SU-DHL-6 (cell line): ENCODE data around the gene CRADD.

Experiments used
- H2AFZ ChIP-seq: fragments of 200-600 bp; sonication (generic); 2 replicates; pipeline ENCODE4 v1.6.1; 2014; ENCODE audit warnings: low read depth, mild to moderate bottlenecking, moderate library complexity, mixed read lengths, antibody characterized with exemption, low read length; ENCODE audit not compliant: severe bottlenecking
- H3F3A ChIP-seq: fragments of 200-600 bp; shearing (Covaris generic); 2 replicates; pipeline ENCODE4 v1.6.0; 2016; ENCODE audit warnings: antibody characterized with exemption, mild to moderate bottlenecking; ENCODE audit not compliant: insufficient read depth
- H3K27ac ChIP-seq: fragments of 200-600 bp; sonication (generic); 2 replicates; pipeline ENCODE4 v1.5.1; 2016; ENCODE audit warnings: low read depth, mild to moderate bottlenecking, low read length, moderate library complexity, mixed read lengths
- H3K27me3 ChIP-seq: fragments of 200-600 bp; sonication (generic), shearing (Covaris generic); 2 replicates; pipeline ENCODE4 v1.6.0; 2014; ENCODE audit warnings: mild to moderate bottlenecking, low read length
- H3K36me3 ChIP-seq: fragments of 200-600 bp; sonication (generic); 2 replicates; pipeline ENCODE4 v1.6.1; 2014; ENCODE audit warnings: mild to moderate bottlenecking, low read length, mixed read lengths
- H3K4me2 ChIP-seq: fragments of 300-600, 200-600 bp; shearing (Covaris generic), sonication (generic); 2 replicates; pipeline ENCODE4 v1.6.0; 2014; ENCODE audit warnings: low read length, low read depth, mild to moderate bottlenecking; ENCODE audit not compliant: poor library complexity, severe bottlenecking
- H3K4me3 ChIP-seq: fragments of 200-600 bp; sonication (generic); 2 replicates; pipeline ENCODE4 v1.5.1; 2014; ENCODE audit warnings: antibody characterized with exemption, low read length, mild to moderate bottlenecking, mixed read lengths; ENCODE audit not compliant: insufficient read depth, poor library complexity, severe bottlenecking
- H3K79me2 ChIP-seq: fragments of 200-600 bp; sonication (generic); 2 replicates; pipeline ENCODE4 v1.6.1; 2014; ENCODE audit warnings: mild to moderate bottlenecking, low read length, moderate library complexity; ENCODE audit not compliant: insufficient read depth
- H3K9ac ChIP-seq: fragments of 200-600 bp; sonication (generic); 2 replicates; pipeline ENCODE4 v1.7.0; 2014; ENCODE audit warnings: mild to moderate bottlenecking, low read length
- H3K9me2 ChIP-seq: fragments of 200-600 bp; sonication (generic); replicated peaks from 2 replicates; pipeline ENCODE4 v1.6.1; 2014; ENCODE audit warnings: low read length; ENCODE audit not compliant: insufficient read depth
- H3K9me3 ChIP-seq: fragments of 200-600 bp; sonication (generic); 2 replicates; pipeline ENCODE4 v1.6.1; 2014; ENCODE audit warnings: low read length, mixed read lengths; ENCODE audit not compliant: insufficient read depth
- H4K20me1 ChIP-seq: fragments of 200-600 bp; sonication (generic); 2 replicates; pipeline ENCODE4 v1.6.1; 2014; ENCODE audit warnings: low read depth, mild to moderate bottlenecking, antibody characterized with exemption, low read length, moderate library complexity, mixed read lengths
- EZH2phosphoT487 ChIP-seq: fragments of 200-600 bp; sonication (generic), shearing (Covaris generic); conservative IDR thresholded peaks from 2 replicates; pipeline ENCODE4 v1.6.1; 2018; ENCODE audit warnings: mild to moderate bottlenecking, antibody characterized with exemption, low read length, moderate library complexity, mixed read lengths
- TF ChIP-seq, protein P1 (sequence below): fragments of 200-600 bp; sonication (generic); IDR thresholded peaks from one replicate; pipeline ENCODE4 v1.5.1; 2017; ENCODE audit warnings: antibody characterized with exemption, mild to moderate bottlenecking, low read length, moderate library complexity; ENCODE audit not compliant: insufficient read depth, poor library complexity, severe bottlenecking

CRADD gene

DNA sequence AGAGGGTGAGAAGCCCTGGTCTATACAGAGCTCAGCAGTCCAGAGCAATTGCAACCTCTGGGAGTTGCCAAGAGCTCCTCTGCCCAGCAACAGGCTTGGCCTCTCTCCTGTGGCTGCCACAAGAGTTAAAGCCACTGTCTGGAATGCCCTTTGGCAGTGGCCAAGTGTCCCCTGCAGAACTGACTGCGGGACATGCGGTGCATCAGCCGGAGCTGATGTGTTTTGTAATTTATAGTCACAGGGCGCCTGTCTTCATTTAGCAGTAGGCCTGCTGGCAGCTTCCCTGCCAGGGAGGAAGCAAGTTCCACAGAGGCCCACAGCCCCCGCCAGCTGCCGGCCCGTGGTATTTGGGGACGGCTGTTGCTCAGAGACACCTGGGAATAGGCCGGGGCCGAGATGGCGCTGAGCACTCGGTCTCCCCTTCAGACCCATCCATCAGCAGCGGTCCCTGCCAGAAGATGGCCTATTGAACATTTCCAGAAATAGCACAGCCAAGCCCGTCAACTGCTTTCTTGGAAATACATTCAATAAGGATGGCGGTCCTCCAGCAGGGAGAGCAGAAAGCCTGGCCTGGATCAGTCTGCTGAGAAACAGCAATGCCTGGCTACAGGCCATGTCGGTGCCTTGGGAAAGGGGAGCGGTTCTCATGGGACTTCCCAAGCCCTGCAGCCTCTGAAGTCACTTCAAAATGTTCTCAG, 217.4 kb downstream of the CRADD start:
- Histone ChIP-seq H3K4me3 (no peak overlapping the region), H3K4me2 (no peak overlapping the region)
- TF ChIP-seq, protein P1, sequence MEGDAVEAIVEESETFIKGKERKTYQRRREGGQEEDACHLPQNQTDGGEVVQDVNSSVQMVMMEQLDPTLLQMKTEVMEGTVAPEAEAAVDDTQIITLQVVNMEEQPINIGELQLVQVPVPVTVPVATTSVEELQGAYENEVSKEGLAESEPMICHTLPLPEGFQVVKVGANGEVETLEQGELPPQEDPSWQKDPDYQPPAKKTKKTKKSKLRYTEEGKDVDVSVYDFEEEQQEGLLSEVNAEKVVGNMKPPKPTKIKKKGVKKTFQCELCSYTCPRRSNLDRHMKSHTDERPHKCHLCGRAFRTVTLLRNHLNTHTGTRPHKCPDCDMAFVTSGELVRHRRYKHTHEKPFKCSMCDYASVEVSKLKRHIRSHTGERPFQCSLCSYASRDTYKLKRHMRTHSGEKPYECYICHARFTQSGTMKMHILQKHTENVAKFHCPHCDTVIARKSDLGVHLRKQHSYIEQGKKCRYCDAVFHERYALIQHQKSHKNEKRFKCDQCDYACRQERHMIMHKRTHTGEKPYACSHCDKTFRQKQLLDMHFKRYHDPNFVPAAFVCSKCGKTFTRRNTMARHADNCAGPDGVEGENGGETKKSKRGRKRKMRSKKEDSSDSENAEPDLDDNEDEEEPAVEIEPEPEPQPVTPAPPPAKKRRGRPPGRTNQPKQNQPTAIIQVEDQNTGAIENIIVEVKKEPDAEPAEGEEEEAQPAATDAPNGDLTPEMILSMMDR: no peak
- TF ChIP-seq EZH2phosphoT487: no peak

DNA sequence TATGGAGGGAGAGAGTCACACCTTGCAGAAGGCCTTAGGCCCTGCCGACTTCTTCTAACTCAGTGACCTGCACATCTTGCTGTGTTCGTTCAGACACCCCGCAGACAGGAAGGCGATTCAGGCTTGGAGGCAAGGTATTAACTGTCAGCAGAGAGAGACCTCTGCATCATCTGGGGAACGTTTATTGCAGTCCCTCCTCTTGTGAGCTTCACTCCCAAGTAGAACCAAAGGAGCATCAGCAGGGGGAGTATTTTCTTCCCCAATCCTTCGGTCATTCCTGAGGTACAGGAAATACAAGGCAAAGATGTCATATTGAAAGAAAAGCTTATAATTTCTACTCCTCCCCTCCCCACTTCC, 217.9 kb downstream of the CRADD start:
- H3K27me3 ChIP-seq: no peaks in the 10 kb centered on the region
- H3K9ac ChIP-seq: no peak overlapping the region
- no peaks in the 10 kb centered on the region for H3F3A ChIP-seq
- no peaks in the 10 kb centered on the region for H3K9me2 ChIP-seq
- H3K27ac ChIP-seq: no peak overlapping the region
- H2AFZ ChIP-seq: no peak overlapping the region
- H3K36me3 ChIP-seq: no peaks in the 10 kb centered on the region
- H3K4me3 ChIP-seq: no peak overlapping the region
- H3K79me2 ChIP-seq: no peaks in the 10 kb centered on the region
- no peaks in the 10 kb centered on the region for H3K9me3 ChIP-seq
- TF ChIP-seq EZH2phosphoT487: no peak
- H4K20me1 ChIP-seq: no peaks in the 10 kb centered on the region
- no peak overlapping the region for H3K4me2 ChIP-seq

More for the DNA sequence above, 217.4 kb downstream of the CRADD start:
- no peaks in the 10 kb centered on the region for H3K9me3 ChIP-seq
- H3F3A ChIP-seq: no peaks in the 10 kb centered on the region
- no peaks in the 10 kb centered on the region for H3K79me2 ChIP-seq
- no peak overlapping the region for H3K9ac ChIP-seq
- H4K20me1 ChIP-seq: no peaks in the 10 kb centered on the region
- H3K27ac ChIP-seq: no peak overlapping the region
- no peaks in the 10 kb centered on the region for H3K27me3 ChIP-seq
- H3K36me3 ChIP-seq: no peaks in the 10 kb centered on the region
- H2AFZ ChIP-seq: no peak overlapping the region
- no peaks in the 10 kb centered on the region for H3K9me2 ChIP-seq

DNA sequence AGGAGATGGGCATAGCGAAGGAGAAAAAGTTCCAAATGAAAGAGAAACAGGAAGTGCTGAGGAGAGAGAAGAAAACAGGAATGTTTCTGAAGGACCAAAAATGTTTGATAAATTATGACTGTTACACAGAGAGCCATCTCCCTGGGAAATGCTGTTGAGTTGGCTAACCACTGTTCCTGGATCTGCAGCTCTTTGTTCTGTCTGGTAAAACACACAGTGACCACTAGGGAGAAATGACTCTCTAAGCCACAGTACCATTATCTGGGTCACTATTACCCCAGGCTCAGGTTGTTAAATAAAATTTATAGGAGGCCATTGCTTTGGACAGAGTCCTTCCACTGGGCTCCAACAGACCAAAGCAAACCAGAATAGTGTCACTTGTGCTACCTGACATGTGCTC, 219.3 kb downstream of the CRADD start:
- no peak overlapping the region for H3K4me2 ChIP-seq
- H4K20me1 ChIP-seq: no peaks in the 10 kb centered on the region
- H3K36me3 ChIP-seq: no peaks in the 10 kb centered on the region
- H3K27me3 ChIP-seq: no peaks in the 10 kb centered on the region
- H3K4me3 ChIP-seq: no peak overlapping the region
- H3K9me2 ChIP-seq: no peaks in the 10 kb centered on the region
- H3F3A ChIP-seq: no peaks in the 10 kb centered on the region
- H3K79me2 ChIP-seq: no peaks in the 10 kb centered on the region
- H3K9ac ChIP-seq: no peak overlapping the region
- no peak overlapping the region for H3K27ac ChIP-seq
- H2AFZ ChIP-seq: no peak overlapping the region
- no peak for TF ChIP-seq EZH2phosphoT487
- TF ChIP-seq, protein P1: no peak
- H3K9me3 ChIP-seq: no peaks in the 10 kb centered on the region

DNA sequence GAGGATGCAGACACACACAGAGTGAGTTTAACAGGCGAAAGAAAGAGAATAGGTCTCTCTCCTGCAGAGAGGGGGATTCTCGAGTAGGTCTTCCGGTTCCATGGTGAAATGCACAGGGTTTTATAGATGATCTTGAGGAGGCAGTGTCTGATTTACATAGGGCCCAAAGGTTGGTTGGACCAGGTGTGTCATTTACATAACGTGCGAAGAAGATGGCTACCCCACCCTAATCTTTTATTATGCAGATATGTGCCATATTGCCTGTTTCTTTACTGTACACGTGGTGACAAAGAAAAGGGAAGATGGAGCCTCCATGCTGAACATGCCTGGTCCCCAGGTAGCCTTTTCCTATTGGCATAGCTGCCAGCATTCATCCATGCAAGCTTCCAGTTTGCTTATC, 219.8 kb downstream of the CRADD start:
- no peak overlapping the region for H3K27ac ChIP-seq
- no peaks in the 10 kb centered on the region for H4K20me1 ChIP-seq
- no peaks in the 10 kb centered on the region for H3K27me3 ChIP-seq
- no peak for TF ChIP-seq EZH2phosphoT487
- TF ChIP-seq, protein P1: no peak
- no peaks in the 10 kb centered on the region for H3K9me2 ChIP-seq
- H3K9me3 ChIP-seq: no peaks in the 10 kb centered on the region
- no peak overlapping the region for H3K4me2 ChIP-seq
- no peak overlapping the region for H3K4me3 ChIP-seq
- no peak overlapping the region for H2AFZ ChIP-seq
- H3K79me2 ChIP-seq: no peaks in the 10 kb centered on the region
- no peaks in the 10 kb centered on the region for H3K36me3 ChIP-seq
- H3K9ac ChIP-seq: no peak overlapping the region
- H3F3A ChIP-seq: no peaks in the 10 kb centered on the region
